CD4-positive, alpha-beta T cell treated with Interleukin-17A for 4 hours (primary cell): ENCODE results near the gene ELMOD3.
"Not testable (repeated sequence)": the region's sequence is repeated elsewhere in the genome, so short reads cannot be mapped to it uniquely, and the experiment has no call there.

Source experiments
- DNase-seq: peaks from one replicate; pipeline ENCODE4 v3.0.0-alpha.2; 2020; ENCODE audit warnings: mixed read lengths

ELMOD3 gene

GRCh38 chr2:85329701-85330100 is 24.9 kb upstream of the ELMOD3 start:
- not testable (repeated sequence) for DNase-seq

- no peak for DNase-seq
These were observed 23.5 kb upstream of the ELMOD3 start for GRCh38 chr2:85330839-85331636.

DNA sequence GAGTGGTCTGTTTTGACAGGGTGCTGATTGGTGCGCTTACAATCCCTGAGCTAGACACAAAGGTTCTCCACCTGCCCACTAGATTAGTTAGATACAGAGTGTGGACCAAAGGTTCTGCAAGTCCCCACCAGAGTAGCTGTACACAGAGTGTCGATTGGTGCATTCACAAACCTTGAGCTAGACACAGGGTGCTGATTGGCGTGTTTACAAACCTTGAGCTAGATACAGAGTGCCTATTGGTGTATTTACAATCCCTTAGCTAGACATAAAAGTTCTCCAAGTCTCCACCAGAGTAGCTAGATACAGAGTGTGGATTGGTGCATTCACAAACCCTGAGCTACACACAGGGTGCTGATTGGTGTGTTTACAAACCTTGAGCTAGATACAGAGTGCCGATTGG is 20.7 kb upstream of the ELMOD3 start:
- not testable (repeated sequence) for DNase-seq

DNA sequence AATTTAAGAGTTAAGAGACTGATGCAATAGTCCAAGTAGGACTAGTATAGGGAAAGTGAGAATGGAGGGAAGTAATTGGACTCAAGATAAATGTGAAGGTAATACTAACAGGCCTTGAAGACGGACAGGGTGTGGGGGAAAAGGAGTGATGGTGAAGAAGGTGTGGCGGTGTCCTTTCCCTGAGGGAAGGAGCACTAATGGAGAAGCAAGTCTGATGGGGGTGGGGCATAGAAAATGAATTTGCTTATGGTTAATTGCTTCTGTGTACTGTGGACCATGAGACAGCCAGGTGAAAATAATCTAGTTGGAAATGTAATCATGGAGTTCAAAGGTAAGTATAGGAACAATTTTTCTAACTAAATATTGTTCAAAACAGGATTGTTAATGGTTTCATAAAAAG is 19.6 kb upstream of the ELMOD3 start:
- no peak for DNase-seq

GRCh38 chr2:85340034-85340892 is 14.3 kb upstream of the ELMOD3 start:
- DNase-seq, result no peak

- DNase-seq, result no peak
These were observed 13.1 kb upstream of the ELMOD3 start for GRCh38 chr2:85341269-85342029.

DNA sequence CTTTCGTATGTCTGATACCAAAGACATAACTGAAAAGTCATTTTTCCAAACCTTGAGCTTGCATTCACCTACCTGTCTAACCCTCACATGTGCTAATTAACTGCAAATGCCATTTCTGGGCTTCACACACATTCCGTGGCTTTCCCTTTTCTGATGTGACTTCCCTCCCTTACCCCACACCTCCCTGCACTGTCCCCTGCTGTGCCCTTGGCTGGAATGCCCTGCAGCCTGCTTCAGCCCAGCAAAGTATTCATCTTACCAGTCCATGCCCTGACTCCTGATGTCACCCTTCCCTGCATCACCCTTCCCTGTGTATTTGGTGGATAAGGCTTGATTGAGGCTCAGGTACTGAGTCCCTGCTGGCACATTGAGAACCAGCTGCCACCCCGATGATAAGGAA is 12.4 kb upstream of the ELMOD3 start:
- no peak for DNase-seq

- DNase-seq, result not testable (repeated sequence)
These were observed 11.2 kb upstream of the ELMOD3 start for GRCh38 chr2:85343207-85343895.

- DNase-seq, result no peak
These were observed 10.1 kb upstream of the ELMOD3 start for GRCh38 chr2:85344356-85344954.

GRCh38 chr2:85347599-85347998 is 7.0 kb upstream of the ELMOD3 start:
- no peak for DNase-seq

- peak; percentile 12 for DNase-seq
These were observed 688 bp upstream of the ELMOD3 start for GRCh38 chr2:85353876-85354285.

DNA sequence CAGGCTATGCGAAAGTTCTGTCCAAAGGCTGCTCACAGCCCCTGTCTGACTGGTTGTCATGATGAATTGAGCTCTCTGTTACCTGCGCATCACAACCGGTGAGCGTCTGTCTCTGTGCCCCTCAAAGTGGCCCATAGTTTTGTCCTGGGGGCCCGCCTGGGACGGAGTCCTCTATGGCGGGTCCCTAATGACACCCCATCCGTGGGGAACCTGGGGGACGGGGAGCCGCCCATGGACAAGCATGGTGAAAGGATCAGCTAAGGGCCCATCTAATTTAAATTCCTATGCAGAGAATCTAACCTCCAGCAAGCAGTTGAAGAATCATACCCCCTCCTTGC is 473 bp downstream of the ELMOD3 start:
- no peak for DNase-seq

- DNase-seq, result no peak
These were observed 952 bp downstream of the ELMOD3 start for GRCh38 chr2:85355521-85355920.

DNA sequence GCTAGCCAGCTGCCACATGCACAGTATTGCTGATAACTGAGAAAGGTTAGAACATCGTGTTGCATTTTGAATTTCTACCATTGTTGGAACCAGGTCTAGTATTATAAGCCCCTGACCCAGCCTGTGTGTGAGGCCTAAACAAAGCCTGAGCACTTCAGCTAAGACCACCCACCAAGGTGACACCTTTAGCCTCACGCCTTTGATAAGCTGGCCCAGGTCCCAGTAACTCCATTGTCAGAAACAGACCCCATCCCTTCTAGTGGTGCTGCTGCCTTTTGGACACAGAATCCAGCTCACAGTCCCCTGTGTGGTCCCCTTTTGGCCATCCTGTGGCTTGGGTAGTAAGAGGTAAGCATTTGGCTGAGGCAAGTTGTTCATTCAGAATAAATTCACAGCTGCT is 1.6 kb downstream of the ELMOD3 start:
- no peak for DNase-seq

DNA sequence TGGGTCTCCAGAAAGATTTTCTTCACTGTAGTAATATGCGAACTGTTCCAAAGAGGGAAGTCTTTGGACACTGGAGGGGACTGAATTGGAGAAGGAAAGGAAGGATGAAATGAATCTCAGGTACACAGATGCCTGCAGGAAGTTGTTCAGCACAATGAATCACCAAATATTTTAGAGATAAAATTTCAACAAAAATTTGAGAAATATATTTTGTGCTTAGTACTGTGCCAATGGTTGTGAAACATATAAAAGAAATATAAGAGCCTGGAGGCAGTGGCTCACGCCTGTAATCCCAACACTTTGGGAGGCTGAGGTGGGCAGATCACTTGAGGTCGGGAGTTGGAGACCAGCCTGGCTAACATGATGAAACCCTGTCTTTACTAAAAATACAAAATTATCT is 3.2 kb downstream of the ELMOD3 start:
- no peak for DNase-seq

DNA sequence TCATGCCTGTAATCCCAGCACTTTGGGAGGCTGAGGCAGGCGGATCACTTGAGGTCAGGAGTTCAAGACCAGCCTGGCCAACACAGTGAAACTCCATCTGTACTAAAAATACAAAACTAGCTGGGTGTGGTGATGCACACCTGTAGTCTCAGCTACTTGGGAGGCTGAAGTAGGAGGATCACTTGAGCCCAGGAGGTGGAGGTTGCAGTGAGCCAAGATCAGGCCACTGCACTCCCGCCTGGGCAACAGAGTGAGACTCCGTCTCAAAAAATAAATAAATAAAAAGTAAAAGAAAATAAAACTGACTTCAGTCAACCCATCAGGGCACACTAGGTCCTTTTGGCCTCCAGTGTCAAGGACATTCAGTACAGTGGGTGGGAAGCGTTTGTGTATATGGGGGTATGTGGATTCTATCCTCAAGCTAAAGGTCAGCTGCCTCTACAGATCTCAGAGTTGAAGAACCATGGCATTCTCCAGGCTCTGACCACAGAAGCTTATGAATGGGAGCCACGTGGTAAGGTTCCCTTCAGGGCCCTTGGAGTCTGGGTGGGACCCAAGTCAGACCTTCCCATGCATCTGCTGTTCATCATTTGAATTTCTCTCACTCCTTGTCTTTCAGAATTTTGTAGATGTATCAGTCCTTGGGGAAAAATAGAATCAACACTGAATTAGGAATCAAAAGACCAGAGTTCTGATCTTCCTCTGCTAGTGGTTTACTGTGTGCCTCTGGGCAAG is 8.3 kb downstream of the ELMOD3 start:
- DNase-seq, result not testable (repeated sequence)

DNA sequence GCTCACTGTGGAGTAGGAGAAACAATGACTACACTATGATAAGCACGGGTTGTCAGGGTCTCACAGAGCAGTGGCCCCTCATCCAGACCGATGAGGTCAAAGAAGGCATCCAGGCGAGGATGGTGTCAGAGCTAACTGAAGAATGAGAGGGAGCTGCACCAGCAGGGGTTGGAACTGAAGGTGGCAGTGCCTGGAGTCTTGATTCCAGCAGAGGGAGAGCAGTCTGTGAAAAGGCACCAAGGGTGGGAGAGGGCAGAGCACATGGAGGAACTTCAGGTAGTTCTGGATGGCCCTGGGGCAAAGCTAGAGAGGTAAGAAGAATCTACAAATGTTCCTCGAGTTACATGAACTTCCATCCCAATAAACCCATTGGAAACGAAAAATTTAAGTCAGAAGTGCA is 12.6 kb downstream of the ELMOD3 start:
- no peak for DNase-seq

DNA sequence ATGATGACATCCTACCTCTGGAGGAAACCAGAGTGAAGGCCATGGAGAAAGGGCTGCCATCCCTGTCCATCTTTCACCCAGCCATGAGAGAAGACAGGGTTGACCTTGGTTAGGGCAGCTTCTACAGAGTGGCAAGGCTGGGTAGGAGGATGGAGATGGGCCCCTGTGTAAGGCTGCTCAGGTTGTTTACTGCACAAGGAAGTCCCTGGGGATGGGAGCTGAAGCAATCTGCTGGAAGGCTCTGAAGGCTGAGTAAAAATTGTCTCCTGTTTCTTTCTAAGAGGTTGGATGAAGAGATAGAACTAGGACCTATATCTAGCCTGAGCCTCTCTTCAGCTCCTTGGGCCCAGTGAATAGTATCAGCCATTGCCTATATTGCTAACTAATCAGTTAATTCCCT is 14.4 kb downstream of the ELMOD3 start:
- no peak for DNase-seq

GRCh38 chr2:85369500-85369899 is 14.9 kb downstream of the ELMOD3 start:
- no peak for DNase-seq

DNA sequence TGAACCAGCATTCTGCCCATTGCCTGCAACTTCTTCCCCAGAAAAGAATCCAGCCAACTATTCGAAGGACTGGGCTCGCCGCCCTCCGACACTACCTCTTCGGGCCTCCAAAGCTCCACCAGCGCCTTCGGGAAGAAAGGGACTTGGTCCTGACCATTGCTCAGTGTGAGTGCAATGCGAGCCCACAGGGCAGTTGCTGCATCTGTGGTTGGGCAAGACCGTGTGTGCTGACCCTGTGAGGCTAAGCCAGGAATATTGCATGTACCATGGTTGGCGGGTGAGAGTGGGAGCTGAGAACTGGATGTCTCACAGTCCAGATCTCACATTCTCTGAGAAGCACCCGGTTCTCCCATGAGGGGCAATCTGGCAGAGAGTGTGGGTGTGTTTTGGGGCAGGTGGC is 16.5 kb downstream of the ELMOD3 start:
- DNase-seq, result no peak

GRCh38 chr2:85376291-85377065 is 21.9 kb downstream of the ELMOD3 start:
- no peak for DNase-seq
